Left lung (tissue), 10 donors: ENCODE measurements around the gene GRK4. TPM values are rescaled to one million over a fixed set of nuclear protein-coding genes. Genes with fewer than 3 reads are reported as not detected.

ENCODE experiments used
- ATAC-seq: fragments of 200-7000 bp; cut with Tn5 transposase; one replicate; pipeline ENCODE4 v1.9.1; 2020; ENCODE audit warnings: moderate library complexity
- DNase-seq, 4 donors: peaks; one replicate each; pipeline ENCODE4 v3.0.0-alpha.2; 2013 to 2020
- H3K27ac ChIP-seq, 2 donors: fragments of 200-600 bp; sonication (generic) in 1 of 2; one replicate each; pipeline versions ENCODE4 v1.5.0 to v1.8.0; 2020 to 2021
- H3K27me3 ChIP-seq, 2 donors: fragments of 200-600 bp; sonication (generic) in 1 of 2; one replicate each; pipeline versions ENCODE4 v1.5.0 to v1.8.0; 2020 to 2021
- H3K36me3 ChIP-seq, 2 donors: fragments of 200-600 bp; sonication (generic) in 1 of 2; one replicate each; pipeline versions ENCODE4 v1.5.0 to v1.8.0; 2020 to 2021
- H3K4me1 ChIP-seq, 2 donors: fragments of 200-600 bp; one replicate each; pipeline ENCODE4 v1.8.0; 2021
- H3K4me3 ChIP-seq, 2 donors: fragments of 200-600 bp; sonication (generic) in 1 of 2; one replicate each; pipeline versions ENCODE4 v1.5.0 to v1.8.0; 2020 to 2021; ENCODE audit warnings: mild to moderate bottlenecking in 1 of 2
- H3K9me3 ChIP-seq, 2 donors: fragments of 200-600 bp; sonication (generic) in 1 of 2; one replicate each; pipeline versions ENCODE4 v1.5.0 to v1.8.0; 2020 to 2021
- intact Hi-C, 2 donors: fragments of 100-400 bp; cut with DNase I; formaldehyde crosslinking; loops; one replicate each; pipeline versions ENCODE4 v1.11.2 to v1.14.2; 2022
- polyA plus RNA-seq, 6 donors: library from polyadenylated mRNA; unstranded; fragments of 120-200 nt; gene quantifications; one replicate each; pipeline ENCODE4 v1.2.1, GENCODE V29; 2013; ENCODE audit not compliant: insufficient read length in 6 of 6
- total RNA-seq, 2 donors: library from RNA; stranded (reverse); fragmentation: NEBNext Ultra II Directional; extraction: Animal tissue kit (Norgen Biotek cat#: 25700); gene quantifications; one replicate each; pipeline ENCODE4 v1.2.1, GENCODE V29; 2021
- TF ChIP-seq, protein P1 (sequence below), 2 donors: fragments of 200-600 bp; sonication (generic) in 1 of 2; IDR thresholded peaks; one replicate each; pipeline versions ENCODE4 v1.5.0 to v1.8.0; 2021; ENCODE audit warnings: antibody characterized with exemption in 2 of 2
- donor health status: DM: no; HTN: yes; CAD: no.
- donor health status: DM: no; HTN: no; CAD: no.

GRK4 gene
- total and polyA plus RNA-seq, 8 donors: 5.3 to 23.0 (median 15.9) TPM

- no peak for DNase-seq
- ATAC-seq: no peak
- TF ChIP-seq, protein P1, sequence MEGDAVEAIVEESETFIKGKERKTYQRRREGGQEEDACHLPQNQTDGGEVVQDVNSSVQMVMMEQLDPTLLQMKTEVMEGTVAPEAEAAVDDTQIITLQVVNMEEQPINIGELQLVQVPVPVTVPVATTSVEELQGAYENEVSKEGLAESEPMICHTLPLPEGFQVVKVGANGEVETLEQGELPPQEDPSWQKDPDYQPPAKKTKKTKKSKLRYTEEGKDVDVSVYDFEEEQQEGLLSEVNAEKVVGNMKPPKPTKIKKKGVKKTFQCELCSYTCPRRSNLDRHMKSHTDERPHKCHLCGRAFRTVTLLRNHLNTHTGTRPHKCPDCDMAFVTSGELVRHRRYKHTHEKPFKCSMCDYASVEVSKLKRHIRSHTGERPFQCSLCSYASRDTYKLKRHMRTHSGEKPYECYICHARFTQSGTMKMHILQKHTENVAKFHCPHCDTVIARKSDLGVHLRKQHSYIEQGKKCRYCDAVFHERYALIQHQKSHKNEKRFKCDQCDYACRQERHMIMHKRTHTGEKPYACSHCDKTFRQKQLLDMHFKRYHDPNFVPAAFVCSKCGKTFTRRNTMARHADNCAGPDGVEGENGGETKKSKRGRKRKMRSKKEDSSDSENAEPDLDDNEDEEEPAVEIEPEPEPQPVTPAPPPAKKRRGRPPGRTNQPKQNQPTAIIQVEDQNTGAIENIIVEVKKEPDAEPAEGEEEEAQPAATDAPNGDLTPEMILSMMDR (IDR thresholded peaks at IDR 0.05): no peak
- Histone ChIP-seq H3K9me3 (no peaks in the 10 kb centered on the region), H3K27ac (no peak overlapping the region), H3K27me3 (no peaks in the 10 kb centered on the region), H3K36me3 (peaks cover 0 to 93% of the 10 kb centered on the region in 2 donors), H3K4me1 (peaks cover 0 to 17% of the 10 kb centered on the region in 2 donors), H3K4me3 (no peak overlapping the region)
- intact Hi-C loops: no loop called here
These were observed 22.0 kb upstream of the GRK4 start for GRCh38 chr4:2941138-2942036.

DNA sequence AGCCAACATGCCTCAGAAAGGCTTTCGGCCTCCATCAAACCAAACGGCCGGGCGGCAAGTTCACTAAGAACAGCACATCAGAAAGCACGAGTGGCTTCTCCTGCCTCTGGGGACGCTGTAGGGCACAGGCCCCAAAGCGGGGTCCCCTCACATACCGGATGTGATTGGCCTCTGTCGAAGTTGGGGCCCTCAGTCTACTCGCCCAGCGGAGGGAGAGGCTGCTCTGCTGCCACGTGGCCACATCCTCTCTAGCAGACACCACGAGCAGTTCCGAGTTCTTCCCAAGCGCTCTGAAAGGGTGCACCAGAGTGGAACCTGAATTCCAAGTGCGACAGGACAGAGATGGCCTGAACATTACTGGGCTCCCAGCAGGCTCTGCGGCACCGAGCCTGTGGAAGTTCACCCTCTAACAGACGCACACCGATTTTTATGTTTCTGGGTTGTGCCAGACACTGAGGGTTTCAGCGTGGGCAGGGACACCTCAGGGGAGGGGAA lies 21.3 kb upstream of the GRK4 start:
- intact Hi-C loops: no loop called here
- Histone ChIP-seq H3K27ac (no peak overlapping the region), H3K9me3 (no peaks in the 10 kb centered on the region), H3K4me1 (peaks cover 0 to 10% of the 10 kb centered on the region in 2 donors), H3K27me3 (no peaks in the 10 kb centered on the region), H3K4me3 (no peak overlapping the region), H3K36me3 (peaks cover 0 to 99% of the 10 kb centered on the region in 2 donors)
- TF ChIP-seq, protein P1 (IDR thresholded peaks at IDR 0.05): no peak
- DNase-seq (no peak), ATAC-seq (no peak)

GRCh38 chr4:2942532-2943363 lies 20.6 kb upstream of the GRK4 start:
- Histone ChIP-seq H3K4me3 (no peak overlapping the region), H3K27me3 (no peaks in the 10 kb centered on the region), H3K27ac (no peak overlapping the region), H3K4me1 (peaks cover 0 to 3% of the 10 kb centered on the region in 2 donors), H3K36me3 (peaks cover 0 to 99% of the 10 kb centered on the region in 2 donors), H3K9me3 (no peaks in the 10 kb centered on the region)
- peak; percentile 36 for ATAC-seq
- TF ChIP-seq, protein P1 (IDR thresholded peaks at IDR 0.05): no peak
- DNase-seq: peak in 1 of 4 donors; percentile 70
- intact Hi-C loops: no loop called here

- TF ChIP-seq, protein P1 (IDR thresholded peaks at IDR 0.05): no peak
- Histone ChIP-seq H3K36me3 (peaks cover 0 to 99% of the 10 kb centered on the region in 2 donors), H3K27ac (no peak overlapping the region), H3K4me1 (no peaks in the 10 kb centered on the region), H3K4me3 (no peak overlapping the region), H3K9me3 (no peaks in the 10 kb centered on the region), H3K27me3 (no peaks in the 10 kb centered on the region)
- intact Hi-C loops: no loop called here
- ATAC-seq (no peak), DNase-seq (peak in 1 of 4 donors; percentile 24)
These were observed 19.8 kb upstream of the GRK4 start for GRCh38 chr4:2943364-2944090.
